Neuron (in vitro differentiated cells): ENCODE data around the gene UBE2M.
"Not testable (repeated sequence)": the region's sequence is repeated elsewhere in the genome, so short reads cannot be mapped to it uniquely, and the experiment has no call there.

Experiments used
- H2AFZ ChIP-seq: one replicate; pipeline ENCODE4 v1.6.1; 2013; ENCODE audit warnings: low read depth, mild to moderate bottlenecking, inconsistent platforms, low read length, moderate library complexity
- H3K27me3 ChIP-seq: one replicate; pipeline ENCODE4 v1.6.1; 2013; ENCODE audit warnings: low read length; ENCODE audit not compliant: insufficient read depth
- H3K36me3 ChIP-seq: one replicate; pipeline ENCODE4 v1.6.1; 2013; ENCODE audit warnings: low read length; ENCODE audit not compliant: insufficient read depth
- H3K4me1 ChIP-seq: one replicate; pipeline ENCODE4 v1.6.1; 2013; ENCODE audit warnings: low read length; ENCODE audit not compliant: insufficient read depth
- H3K4me3 ChIP-seq: 2 replicates; pipeline ENCODE4 v1.5.1; 2013; ENCODE audit warnings: mild to moderate bottlenecking, low read length, moderate library complexity
- H3K9me3 ChIP-seq: one replicate; pipeline ENCODE4 v1.6.1; 2013; ENCODE audit warnings: low read length

UBE2M gene

GRCh38 chr19:58558066-58558622 lies at the start of gene UBE2M:
Gene UBE2M (minus strand): TSS chr19:58558611. CDS start chr19:58558381, 230 bp downstream.
- H2AFZ ChIP-seq = peak within 1 kb of the TSS; percentile 30
- H3K9me3 ChIP-seq = no peaks in the 10 kb centered on the region
- H3K36me3 ChIP-seq = peaks cover 28% of the 10 kb centered on the region
- peak within 1 kb of the TSS; percentile 87 for H3K4me3 ChIP-seq
- H3K4me1 ChIP-seq = peaks cover 42% of the 10 kb centered on the region
- H3K27me3 ChIP-seq = no peaks in the 10 kb centered on the region

- not testable (repeated sequence) for H3K4me3 ChIP-seq, H3K36me3 ChIP-seq, H2AFZ ChIP-seq, H3K27me3 ChIP-seq, H3K4me1 ChIP-seq, H3K9me3 ChIP-seq
Measured at GRCh38 chr19:58607213-58607612, 48.8 kb upstream of the UBE2M start.

GRCh38 chr19:58606251-58606896 lies 48.0 kb upstream of the UBE2M start:
- H3K4me3 ChIP-seq, H3K36me3 ChIP-seq, H2AFZ ChIP-seq, H3K27me3 ChIP-seq, H3K9me3 ChIP-seq, H3K4me1 ChIP-seq: not testable (repeated sequence)

GRCh38 chr19:58586133-58586765 lies 27.8 kb upstream of the UBE2M start:
- Histone ChIP-seq H3K9me3 (peaks cover 2% of the 10 kb centered on the region), H3K4me1 (no peaks in the 10 kb centered on the region), H3K4me3 (no peak overlapping the region), H3K27me3 (no peaks in the 10 kb centered on the region), H3K36me3 (peaks cover 31% of the 10 kb centered on the region), H2AFZ (no peak overlapping the region)

GRCh38 chr19:58585442-58586132 lies 27.2 kb upstream of the UBE2M start:
- no peak overlapping the region for H3K4me3 ChIP-seq
- no peak overlapping the region for H2AFZ ChIP-seq
- peaks cover 2% of the 10 kb centered on the region for H3K9me3 ChIP-seq

GRCh38 chr19:58584498-58585441 lies 26.4 kb upstream of the UBE2M start:
- Histone ChIP-seq H3K9me3 (peaks cover 2% of the 10 kb centered on the region), H2AFZ (no peak overlapping the region), H3K4me3 (no peak overlapping the region), H3K36me3 (peaks cover 33% of the 10 kb centered on the region), H3K27me3 (no peaks in the 10 kb centered on the region), H3K4me1 (no peaks in the 10 kb centered on the region)

More at GRCh38 chr19:58585442-58586132, 27.2 kb upstream of the UBE2M start:
- H3K36me3 ChIP-seq = peaks cover 33% of the 10 kb centered on the region
- no peaks in the 10 kb centered on the region for H3K27me3 ChIP-seq
- no peaks in the 10 kb centered on the region for H3K4me1 ChIP-seq

DNA sequence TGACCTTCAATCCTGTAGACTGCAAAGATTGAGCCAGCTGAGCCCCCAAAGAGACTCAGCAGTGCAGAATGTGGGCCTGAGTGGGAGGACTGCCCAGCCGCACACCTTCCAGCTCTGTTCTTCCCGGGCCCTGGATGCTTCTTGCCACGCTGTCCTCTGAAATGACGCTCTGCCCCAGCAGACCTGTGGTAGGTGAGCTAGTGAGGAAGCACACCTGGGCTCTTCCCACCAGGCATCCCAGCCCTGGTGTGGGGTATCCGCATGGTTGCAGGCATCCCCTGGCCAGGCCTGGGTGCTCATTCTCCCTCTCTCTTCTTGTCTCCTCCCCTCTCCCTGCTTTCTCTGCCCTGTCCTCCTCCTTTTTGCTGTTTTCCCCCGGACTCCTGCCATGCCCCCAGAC lies 24.6 kb upstream of the UBE2M start:
- H3K4me1 ChIP-seq = no peaks in the 10 kb centered on the region
- H3K36me3 ChIP-seq = peaks cover 35% of the 10 kb centered on the region
- H3K27me3 ChIP-seq = no peaks in the 10 kb centered on the region
- peaks cover 2% of the 10 kb centered on the region for H3K9me3 ChIP-seq
- H2AFZ ChIP-seq = no peak overlapping the region
- H3K4me3 ChIP-seq = no peak overlapping the region

- Histone ChIP-seq H3K4me3 (no peak overlapping the region), H3K36me3 (peaks cover 35% of the 10 kb centered on the region), H2AFZ (no peak overlapping the region), H3K9me3 (peaks cover 2% of the 10 kb centered on the region), H3K27me3 (no peaks in the 10 kb centered on the region), H3K4me1 (no peaks in the 10 kb centered on the region)
Measured at GRCh38 chr19:58581227-58582141, 23.1 kb upstream of the UBE2M start.

- no peak overlapping the region for H3K4me3 ChIP-seq
- no peaks in the 10 kb centered on the region for H3K27me3 ChIP-seq
- H3K36me3 ChIP-seq = peaks cover 30% of the 10 kb centered on the region
- H3K9me3 ChIP-seq = peaks cover 2% of the 10 kb centered on the region
- H2AFZ ChIP-seq = no peak overlapping the region
- peaks cover under 1% of the 10 kb centered on the region for H3K4me1 ChIP-seq
Measured at GRCh38 chr19:58579473-58580142, 21.2 kb upstream of the UBE2M start.

DNA sequence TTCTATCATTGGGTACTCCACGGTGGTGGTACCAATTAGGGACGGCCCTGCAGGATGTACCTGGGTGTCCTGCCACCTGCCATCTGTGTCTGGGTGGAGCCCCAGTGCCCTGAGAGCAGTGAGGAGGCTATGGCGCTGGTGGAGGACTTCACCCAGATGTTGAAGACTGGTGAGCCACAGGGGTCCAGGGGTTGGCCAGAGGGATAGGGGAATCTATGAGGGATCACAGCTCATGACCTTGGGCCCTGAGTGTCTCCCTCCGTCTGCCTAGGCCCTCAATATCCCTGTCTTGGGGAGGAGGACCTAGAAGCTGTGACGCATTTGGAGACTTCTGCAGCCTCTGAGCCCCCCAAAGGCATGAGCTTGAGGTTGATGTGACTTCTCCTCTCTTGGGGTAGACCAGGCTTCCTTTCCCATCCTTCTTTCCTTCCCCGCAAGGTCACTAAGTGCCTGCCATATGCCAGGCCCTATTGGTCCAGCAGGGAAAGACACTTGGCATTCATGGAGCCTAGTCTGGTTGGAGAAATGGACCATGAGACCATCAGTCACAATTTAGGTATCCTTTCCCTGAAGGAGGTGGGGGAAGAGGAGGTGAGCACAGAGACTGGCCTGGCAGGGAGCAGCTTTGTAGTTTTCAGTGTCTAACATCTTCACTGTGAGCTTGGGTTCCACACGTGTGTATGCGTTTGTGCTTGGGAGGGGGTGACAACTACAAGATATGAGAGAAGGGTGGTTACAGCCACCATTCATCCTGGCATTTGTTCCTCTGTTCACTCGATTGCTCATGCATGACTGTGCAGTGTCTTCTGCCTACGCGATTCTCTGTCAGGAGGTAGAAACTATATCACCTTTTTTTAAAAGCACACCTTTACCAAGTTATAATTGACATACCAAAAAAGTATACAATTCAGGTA lies 19.9 kb upstream of the UBE2M start:
- Histone ChIP-seq H3K4me3 (no peak overlapping the region), H3K9me3 (peaks cover 2% of the 10 kb centered on the region), H2AFZ (no peak overlapping the region), H3K36me3 (peaks cover 22% of the 10 kb centered on the region), H3K27me3 (no peaks in the 10 kb centered on the region), H3K4me1 (peaks cover 10% of the 10 kb centered on the region)

GRCh38 chr19:58577581-58577980 lies 19.2 kb upstream of the UBE2M start:
- not testable (repeated sequence) for H3K27me3 ChIP-seq, H3K4me3 ChIP-seq, H3K9me3 ChIP-seq, H2AFZ ChIP-seq
- Histone ChIP-seq H3K4me1 (peaks cover 10% of the 10 kb centered on the region), H3K36me3 (peaks cover 15% of the 10 kb centered on the region)
